Glomerular endothelial cell (primary cell): ENCODE results near the gene ELMO3. TPM values are rescaled to one million over a fixed set of nuclear protein-coding genes. Genes with fewer than 3 reads are reported as not detected.

Experiments used
- DNase-seq: peaks from one replicate; pipeline ENCODE4 v3.0.0-alpha.2; 2011; ENCODE audit warnings: low read depth, low spot score; ENCODE audit errors: extremely low read depth
- total RNA-seq: library from RNA; depleted of rRNA; stranded (reverse); fragments of >200 nt; gene quantifications from 2 replicates; pipeline ENCODE4 v1.2.3, GENCODE V29; 2015

ELMO3 gene
- total RNA-seq, 1 donor from 2014 or later, result 2.0 TPM

DNA sequence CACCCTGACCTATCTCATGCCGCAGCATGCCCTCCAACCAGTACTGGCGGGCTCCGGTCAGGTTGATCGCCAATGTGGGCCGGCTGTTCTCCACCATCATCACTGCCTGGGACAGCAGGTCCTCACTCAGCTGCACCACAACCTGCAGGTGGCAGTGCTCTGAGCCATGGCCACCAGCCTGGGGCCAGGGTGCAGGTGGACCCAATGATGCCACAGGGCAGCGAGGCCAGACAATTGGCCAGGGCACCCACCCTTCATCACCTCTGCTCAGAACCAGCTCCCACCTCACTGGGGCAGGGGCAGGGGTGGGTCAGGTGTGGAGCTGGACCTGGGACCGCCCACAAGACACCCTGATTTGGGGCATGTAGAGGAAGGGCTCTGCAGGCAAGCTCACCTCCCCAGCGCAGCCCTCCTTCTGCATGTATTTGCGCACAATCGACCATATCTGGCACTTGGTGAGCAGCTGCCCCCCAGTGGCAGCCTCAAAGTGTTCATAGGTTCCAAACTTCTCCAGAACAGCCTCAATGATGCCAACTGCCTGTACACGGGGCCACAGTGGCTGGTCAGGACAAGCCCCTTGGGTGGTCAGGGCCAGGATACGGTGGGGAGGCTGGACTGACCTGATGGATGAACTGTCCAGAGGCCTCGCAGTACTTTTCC, 19.4 kb upstream of the ELMO3 start:
- no peak for DNase-seq

DNA sequence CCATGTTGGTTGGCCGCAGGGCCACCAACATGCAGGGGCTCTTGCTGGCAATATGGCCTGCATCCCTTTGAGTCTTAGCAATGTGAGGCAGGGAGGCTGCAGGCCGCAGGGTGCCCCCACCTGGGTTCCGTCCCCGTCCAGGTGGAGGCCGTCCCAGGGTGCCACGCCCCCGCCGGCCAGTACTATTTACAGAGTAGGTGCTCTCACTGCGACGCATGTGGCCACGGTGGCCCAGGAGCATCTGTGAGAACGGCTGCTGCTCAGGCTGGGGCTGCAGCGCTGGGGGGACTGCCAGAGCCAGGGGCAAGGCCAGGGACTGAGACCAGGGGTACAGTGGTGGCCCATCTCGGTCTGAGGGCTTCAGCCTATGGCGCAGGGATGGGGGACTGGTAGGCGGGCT, 18.8 kb upstream of the ELMO3 start:
- DNase-seq, result no peak

DNA sequence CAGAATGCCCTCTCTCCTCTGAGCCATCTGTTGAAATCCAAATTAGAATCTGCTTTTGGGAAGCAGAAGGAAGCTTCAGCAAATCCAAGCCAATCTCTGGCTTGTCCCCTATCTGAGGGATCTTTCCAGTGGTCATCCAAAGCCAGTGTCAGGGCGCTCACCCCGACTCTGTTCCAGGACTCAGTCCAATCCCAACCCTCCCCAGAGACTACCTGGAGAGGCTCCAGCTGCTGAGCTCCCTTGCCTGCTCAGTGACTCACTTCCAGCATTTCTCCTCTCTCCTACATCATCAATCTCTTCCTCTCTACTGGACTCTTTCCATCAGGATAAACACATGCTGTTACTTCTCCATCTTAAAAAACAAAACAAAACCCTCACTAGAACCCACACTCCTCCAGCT, 17.6 kb upstream of the ELMO3 start:
- no peak for DNase-seq

DNA sequence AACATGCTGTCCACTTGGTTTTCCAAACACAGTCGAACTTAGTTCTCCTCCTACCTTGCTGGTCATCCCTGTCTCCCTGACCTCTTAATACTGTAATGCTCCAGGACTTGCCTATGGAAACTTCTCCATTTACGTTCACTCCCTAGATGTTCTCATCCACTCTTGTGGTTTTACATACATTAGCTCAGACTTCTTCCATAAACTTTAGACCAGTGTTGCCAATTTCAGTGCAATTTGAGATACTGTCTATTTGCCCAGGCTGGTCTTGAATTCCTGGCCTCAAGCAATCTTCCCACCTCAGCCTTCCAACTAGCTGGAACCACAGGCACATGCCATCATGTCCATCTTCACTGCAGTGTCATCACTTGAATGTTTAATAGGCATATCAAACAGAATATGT, 16.6 kb upstream of the ELMO3 start:
- no peak for DNase-seq

DNA sequence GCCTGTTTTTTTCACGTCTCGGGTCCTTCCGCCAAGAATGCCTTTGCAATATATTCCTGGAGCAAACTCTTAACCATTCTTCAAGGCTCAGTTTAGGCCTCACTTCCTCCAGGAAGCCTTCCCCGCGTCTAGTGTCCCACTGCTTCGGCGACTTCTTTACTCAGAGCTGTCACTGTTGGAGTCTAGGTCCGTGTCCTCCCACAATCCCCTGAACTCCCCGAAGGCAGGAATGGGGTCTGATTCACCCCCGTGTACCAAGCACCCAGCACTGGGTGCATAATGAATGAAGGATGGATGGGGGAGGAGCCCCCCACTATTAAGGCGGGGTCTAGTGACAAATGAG, 15.7 kb upstream of the ELMO3 start:
- no peak for DNase-seq

DNA sequence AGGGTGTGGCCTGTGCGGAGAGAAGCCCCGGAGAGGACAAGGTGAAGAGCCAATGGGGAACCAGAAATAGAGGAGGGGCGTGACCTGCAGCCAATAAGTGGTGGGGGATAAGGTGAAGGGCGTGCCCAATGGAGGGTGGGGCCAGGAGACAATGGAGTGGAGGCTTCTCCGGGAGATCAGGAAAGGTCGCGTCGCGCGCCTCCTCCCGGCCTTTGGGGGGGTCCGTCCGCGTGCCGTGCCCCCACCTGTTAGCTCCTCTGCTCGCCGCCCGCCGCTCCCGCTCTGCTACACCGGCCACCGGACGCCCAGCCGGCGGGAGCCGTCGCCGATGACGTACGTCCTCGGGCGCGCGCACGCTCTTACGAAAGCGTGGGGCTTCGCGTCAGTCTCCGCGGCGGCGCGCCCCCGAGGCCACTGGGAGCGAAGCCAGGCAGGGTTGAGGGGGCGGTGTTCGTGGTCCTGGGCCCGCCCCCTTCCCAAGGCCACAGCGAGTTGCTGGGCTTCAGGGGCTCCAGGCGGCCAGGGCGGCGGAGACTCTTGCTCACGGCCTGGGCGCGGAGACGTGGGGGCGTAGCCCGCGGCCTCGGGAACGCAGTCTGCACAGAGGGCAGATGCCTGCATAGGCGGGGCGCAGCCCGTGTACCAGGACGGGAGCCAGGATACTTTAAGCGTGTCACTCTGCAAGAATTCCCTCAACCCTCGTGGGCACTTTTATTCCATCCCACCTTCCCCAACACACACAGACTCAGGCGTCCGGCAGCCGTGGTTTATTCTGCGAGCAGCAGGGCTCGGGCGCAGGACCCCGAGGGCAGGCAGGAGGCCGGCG, 15.1 kb upstream of the ELMO3 start, which contains the start of gene MATCAP1:
Gene MATCAP1, minus strand, starts transcription at position 337 of the 826 bp plus-strand sequence. CDS start 3,353 bp downstream, outside the sequence.
- DNase-seq, result peak; percentile 73

DNA sequence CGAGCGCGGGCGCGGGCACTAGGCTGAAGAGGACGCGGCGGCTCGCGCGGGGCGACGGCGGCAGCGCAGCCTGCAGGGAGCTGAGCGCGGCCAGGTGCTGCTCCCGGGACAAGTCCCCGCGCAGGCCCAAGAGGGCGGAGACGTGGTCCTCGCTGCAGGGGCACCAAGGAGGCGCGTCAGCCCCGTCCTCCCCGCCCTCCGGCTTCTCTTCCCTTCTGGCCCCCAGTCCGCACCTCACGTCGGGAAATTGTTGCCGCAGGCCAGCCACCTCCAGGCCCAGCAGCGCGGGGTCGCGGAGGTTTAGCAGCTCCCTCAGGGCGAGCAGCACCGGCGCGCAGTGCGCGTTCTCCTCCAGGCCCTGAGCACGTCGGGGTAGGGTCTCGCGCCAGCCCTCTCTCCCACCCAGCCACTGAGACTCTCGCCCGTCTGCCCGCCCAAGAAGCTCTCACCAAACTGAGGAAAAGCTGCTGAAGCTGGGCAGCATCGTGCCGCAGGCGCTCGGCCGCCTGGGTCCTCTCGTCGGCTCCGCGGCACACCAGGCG, 14.4 kb upstream of the ELMO3 start:
- no peak for DNase-seq

DNA sequence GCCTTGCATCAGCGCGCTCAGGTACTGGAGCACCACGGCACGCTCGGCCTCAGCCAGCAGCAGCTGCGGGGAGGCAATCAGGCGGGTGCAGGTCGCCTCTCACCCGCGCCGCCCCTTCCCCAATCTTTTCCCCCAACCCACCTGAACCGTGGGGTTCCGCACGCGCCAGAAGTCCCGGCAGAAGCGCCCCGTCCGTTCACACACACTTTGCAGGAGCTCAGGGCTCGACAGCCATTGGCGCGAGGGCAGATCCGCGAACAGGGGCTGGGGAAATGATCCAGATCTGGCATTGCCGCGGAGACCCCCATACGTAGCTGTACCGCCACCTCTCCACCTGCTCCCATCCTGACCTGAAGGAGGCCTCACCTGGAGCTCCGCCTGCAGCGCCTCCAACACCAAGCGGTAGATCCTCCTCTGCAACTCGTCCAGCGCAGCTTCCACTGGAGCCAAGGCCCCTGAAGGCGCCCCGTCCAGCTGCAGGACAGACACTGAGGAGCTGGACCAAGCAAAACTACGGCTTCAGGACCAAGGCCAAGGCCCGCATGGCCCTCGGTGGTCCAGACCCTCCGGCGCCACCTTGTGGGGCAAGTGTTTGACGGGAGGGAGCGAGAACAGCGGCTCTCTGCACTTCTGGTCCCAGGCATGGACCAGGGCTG, 13.8 kb upstream of the ELMO3 start:
- no peak for DNase-seq

DNA sequence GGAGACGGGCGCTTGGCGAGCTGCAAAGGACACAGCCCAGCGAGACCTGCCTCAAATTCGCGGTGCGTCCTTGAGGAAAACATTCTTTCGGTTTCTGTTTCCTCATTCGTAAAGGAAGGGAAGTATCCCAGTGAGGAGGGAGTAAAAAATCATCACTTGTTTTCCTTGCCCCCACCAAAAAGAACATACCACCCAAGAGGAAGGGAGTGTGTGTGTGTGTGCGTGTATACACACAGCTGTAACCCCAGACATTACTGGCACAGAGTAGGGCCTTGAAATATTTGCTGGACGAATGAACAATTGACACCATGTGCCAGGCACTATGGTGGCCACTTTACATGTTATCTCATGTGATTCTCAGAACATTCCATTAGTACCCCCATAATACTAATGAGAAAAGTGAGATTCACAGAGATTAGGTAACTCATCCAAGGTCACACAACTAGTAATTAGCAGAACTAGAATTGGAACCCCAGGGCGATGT, 13.2 kb upstream of the ELMO3 start:
- no peak for DNase-seq

DNA sequence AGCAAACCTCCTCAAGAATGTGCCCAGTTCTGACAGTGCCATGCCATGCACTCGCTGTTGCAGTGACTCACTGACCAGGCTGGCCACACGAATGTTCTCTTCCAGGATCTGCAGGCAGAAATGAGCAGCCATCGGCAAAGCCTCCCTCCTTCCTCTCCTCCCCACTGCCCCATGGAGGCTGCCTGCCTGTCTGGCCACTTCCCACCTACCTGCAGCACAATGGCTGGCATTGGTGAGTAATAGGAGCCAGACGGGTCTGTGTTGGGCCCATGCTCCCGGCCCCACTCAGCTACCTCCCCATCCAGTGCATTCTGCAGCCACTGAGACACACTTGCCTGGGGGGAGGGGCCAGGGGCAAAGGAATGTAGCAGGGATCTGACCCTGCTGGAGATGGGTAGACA, 12.4 kb upstream of the ELMO3 start:
- DNase-seq, result no peak

DNA sequence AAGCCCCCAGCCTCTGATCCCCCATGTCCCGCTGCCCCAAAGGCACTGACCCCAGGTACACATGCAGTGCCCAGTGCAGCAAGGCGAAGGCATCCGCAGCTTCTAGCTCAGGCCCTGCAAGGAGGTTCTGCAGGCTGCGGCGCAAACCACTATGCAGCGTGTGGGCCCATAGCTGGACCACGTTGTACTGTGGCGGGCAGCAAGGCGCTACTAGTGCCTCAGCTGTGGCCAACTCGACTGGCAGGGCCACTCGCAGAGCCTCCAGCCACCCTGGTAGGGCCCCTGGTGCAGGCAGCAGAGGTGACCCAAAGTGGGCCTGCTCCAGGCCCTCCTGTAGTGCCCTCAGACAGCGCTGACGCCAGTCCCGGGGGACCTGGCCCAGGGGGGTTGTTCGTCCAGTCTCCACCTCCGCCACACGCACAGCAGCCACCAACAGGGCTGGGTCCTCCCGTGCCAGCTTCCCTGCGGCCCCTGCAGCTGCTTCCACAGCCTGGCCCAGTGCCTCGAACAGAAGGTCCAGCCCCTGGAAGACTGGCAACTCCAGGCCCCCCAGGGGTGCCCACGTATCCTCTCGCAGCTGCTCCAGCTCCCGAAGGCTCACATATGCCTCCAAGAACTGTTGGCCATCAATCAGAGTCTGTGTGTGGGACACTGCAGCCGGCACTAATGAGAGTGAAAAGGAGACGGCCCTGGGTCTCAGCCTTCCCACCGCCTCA, 11.6 kb upstream of the ELMO3 start:
- no peak for DNase-seq

DNA sequence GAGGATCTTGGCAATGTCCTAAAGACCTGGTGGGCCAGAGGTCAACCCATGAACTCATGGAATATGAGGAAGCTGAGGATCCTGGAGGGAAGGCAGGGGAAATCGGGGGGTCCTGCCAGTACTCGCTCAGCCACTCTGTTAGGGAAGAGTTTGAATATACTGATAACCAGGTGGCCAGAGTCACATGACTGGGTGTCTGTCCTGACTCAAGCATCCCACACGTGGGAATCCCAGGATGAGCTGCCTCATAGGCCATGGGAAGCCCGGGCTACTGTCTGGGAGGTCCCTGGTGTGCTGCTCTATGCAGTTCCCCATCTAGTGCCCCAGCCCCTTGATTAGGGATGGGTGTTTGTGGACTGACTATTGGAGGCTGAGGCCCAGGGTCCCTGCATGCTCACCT, 10.6 kb upstream of the ELMO3 start:
- no peak for DNase-seq

DNA sequence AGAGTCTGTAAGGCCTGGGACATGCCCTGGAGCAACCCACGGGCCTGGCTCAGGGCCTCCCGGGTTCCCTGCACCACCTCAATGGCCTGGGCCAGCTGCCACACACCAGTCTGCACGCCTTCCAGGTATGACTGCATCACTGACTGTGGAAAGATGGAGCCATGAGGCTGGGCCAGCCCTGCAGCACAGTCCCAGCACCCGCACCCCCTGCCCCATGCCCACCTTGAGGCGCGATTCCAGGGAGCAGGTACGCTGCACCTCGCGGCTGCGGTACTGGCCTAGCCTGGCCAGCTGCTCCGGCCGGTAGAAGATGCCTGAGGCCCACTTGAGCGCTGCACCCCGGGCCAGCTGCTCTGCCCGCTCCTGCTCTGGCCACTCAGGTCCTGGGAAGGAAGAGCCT, 10.1 kb upstream of the ELMO3 start:
- no peak for DNase-seq

DNA sequence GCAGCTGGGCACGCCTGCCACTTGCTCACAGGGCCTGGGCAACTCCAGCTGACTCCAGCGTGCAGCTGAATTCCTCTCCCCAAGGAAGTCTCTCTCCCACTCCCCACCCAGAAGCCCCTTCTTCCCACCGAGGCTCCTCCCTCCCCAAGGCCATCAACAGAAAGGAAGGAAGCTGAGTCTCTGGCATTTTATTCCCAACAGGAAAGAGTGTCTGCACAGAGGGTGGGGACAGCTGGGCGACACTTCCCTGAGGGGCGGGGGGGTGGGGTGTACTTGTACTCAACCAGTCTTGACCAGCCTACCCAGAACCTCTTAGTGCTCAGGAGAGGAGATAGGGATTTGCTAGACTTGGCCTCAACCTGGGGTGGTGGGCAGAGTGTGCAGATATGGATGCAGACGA, 8.9 kb upstream of the ELMO3 start, which contains the start of gene EXOC3L1:
Gene EXOC3L1, minus strand, starts transcription at position 96 of the 400 bp plus-strand sequence. CDS start 460 bp downstream, outside the sequence.
- DNase-seq, result no peak

DNA sequence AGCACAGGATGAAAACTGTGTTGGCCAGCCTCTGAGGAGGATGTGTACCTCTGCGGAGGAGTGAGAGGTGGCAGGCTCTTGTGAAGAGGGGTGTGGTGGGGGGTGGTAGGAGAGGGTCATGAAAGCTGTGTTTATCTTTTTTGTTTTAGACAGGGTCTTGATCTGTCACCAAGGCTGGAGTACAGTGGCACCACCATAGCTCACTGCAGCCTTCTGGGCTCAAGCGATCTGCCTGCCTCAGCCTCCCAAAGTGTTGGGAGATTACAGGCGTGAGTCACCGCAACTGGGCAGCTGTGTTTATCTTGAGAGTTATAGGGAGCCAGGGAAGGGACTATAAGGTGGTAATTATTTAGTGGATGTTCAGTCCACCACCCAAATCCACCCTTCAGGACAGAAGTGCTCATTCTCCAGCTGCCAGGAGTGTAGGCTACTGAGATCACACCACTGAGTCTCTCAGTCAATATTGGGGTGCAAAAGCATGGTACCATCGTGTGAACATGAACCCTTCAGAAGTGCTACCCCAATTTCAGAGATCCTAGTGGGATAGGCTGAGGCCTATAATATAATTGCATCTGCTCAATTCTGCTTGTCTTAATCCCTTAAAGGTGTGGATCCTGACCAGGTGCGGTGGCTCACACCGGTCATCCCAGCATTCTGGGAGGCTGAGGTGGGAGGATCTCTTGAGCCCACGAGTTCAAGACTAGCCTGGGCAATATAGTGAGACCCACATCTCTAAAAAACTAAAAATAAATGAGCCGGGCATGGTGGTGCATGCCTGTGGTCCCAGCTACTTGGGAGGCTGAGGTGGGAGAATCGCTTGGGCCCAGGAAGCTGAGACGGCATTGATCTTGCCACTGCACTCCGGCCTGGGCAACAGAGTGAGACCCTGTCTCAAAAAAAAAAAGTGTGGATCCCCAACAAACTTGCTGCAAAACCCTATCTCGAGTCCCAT, 8.2 kb upstream of the ELMO3 start:
- no peak for DNase-seq

DNA sequence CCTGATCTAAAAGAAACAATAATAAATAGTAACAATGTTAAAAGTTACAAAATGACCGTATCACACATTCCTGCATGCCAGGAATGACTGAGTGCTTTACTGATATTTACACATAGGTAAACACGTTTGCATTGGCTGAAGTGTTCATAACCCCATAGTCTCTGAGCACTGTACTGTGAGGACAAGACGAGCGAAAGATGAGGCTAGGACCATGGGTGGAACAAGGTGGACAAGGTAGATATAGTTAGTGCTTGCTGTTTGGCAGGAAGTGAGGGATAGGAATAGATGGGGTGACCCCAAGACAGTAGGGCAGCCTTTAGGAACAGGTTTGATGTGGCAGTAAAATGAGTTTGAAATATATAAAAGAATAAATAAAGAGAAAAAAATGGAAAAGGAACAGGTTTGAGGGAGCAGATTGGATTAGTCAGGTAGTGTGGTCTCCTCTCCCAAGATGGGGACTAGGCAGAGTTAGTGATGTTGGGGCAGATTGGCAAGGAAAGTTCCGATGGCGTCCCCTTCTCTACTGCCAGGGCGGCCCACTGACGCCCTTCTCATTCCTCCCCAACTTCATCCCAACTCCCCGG, 7.4 kb upstream of the ELMO3 start:
- no peak for DNase-seq

DNA sequence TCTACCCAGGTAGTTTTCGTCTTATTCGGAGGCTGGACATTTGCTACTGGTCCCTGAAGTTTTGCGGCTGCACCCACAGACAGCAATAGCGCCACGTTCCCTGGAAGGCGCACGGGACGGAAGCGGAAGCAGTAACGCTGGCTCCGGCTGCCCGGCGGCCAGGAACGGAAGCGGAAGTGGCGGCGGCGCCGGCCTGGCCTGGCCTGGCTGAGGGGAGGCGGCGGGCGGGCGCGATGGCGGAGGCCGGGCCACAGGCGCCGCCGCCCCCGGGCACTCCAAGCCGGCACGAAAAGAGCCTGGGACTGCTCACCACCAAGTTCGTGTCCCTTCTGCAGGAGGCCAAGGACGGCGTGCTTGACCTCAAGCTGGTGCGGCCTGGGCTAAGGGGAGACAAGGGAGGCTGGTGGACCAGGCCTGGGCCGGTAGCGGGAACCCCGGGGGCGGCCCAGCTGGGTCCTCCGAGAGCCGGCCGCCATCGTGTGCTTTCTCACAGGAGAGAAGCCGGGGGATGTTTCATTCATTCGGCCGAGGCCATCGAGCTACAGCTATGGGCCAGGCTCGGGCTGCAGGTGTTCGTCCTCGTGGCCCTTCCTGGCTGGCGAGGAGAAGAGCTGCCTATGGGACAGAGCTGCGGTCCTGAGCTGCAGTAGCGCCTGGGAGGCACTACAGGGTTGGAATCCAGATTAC, 6.8 kb upstream of the ELMO3 start, which contains the start of gene E2F4:
Gene E2F4, plus strand, starts transcription at position 161 of the 687 bp plus-strand sequence. Its CDS starts 73 bp downstream, at position 234.
- no peak for DNase-seq

DNA sequence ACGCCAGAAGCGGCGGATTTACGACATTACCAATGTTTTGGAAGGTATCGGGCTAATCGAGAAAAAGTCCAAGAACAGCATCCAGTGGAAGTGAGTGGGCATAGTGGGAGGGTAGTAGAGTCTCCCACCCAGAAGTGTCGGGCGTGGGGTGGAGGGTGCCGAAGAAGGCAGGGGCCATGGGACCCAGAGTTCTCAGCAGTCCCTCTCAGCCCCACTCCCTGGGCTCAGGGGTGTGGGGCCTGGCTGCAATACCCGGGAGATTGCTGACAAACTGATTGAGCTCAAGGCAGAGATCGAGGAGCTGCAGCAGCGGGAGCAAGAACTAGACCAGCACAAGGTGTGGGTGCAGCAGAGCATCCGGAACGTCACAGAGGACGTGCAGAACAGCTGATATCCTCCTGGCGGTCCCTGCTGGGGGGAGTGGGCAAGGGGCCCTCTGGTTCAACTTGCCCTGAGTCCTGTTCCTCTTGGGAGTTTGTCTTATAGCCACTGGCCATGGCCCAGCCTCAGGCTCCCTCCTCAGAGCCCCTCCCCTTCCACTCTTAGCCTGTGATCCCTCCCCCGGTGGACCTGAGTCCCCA, 6.1 kb upstream of the ELMO3 start:
- no peak for DNase-seq
